Mammary epithelial cell (primary cell): ENCODE data around the gene CBLN1.

Source experiments
- EZH2 ChIP-seq: IDR thresholded peaks from 2 replicates; pipeline ENCODE4 v1.6.1; 2012; ENCODE audit warnings: low read length, inconsistent platforms, borderline replicate concordance
- TF ChIP-seq, protein P1 (sequence below), 2 donors: IDR thresholded peaks in 1 of 2; conservative IDR thresholded peaks in 1 of 2; 2 replicates each; pipeline ENCODE4 v1.5.1; 2011 to 2012; ENCODE audit warnings: inconsistent platforms in 2 of 2, low read length in 2 of 2, mild to moderate bottlenecking in 2 of 2, control low read depth in 1 of 2, low read depth in 1 of 2; ENCODE audit not compliant: insufficient read depth in 1 of 2; ENCODE audit errors: extremely low read depth in 1 of 2

DNA sequence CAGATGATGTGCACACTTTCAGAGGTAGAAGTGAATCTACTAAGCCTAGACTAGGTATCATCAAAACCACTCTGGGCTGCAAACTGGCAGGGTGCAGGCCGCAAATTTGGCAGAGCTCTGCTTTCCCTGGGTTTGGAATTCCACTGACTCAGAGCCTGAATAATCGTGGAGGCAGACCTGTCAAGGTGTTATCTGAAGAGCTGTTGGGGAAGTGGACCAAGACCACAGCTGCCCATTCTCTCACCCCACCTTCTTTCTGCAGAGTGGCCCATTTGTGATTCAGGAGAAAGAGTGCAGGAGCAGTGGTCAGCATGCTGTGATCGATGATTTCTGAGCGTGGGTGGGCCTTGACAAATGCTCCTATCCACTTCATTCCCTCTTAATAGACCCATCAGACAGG lies 45.8 kb upstream of the CBLN1 start:
- TF ChIP-seq, protein P1, sequence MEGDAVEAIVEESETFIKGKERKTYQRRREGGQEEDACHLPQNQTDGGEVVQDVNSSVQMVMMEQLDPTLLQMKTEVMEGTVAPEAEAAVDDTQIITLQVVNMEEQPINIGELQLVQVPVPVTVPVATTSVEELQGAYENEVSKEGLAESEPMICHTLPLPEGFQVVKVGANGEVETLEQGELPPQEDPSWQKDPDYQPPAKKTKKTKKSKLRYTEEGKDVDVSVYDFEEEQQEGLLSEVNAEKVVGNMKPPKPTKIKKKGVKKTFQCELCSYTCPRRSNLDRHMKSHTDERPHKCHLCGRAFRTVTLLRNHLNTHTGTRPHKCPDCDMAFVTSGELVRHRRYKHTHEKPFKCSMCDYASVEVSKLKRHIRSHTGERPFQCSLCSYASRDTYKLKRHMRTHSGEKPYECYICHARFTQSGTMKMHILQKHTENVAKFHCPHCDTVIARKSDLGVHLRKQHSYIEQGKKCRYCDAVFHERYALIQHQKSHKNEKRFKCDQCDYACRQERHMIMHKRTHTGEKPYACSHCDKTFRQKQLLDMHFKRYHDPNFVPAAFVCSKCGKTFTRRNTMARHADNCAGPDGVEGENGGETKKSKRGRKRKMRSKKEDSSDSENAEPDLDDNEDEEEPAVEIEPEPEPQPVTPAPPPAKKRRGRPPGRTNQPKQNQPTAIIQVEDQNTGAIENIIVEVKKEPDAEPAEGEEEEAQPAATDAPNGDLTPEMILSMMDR (conservative IDR thresholded peaks at IDR 0.05 in 1 of 2, IDR thresholded peaks at IDR 0.05 in 1 of 2; ENCODE audit: extremely low read depth in 1 of 2, insufficient read depth in 1 of 2, low read depth in 1 of 2, low read length in 2 of 2): no peak
- no peak for TF ChIP-seq EZH2
